OCI-LY3 (cell line): ENCODE results near the gene PTPRN.

Experiments used
- CTCF ChIP-seq: fragments of 200-600, 300-600 bp; sonication (generic); IDR thresholded peaks from 2 replicates; pipeline ENCODE4 v1.5.1; 2014; ENCODE audit warnings: antibody characterized with exemption, low read length, low read depth
- EZH2phosphoT487 ChIP-seq: fragments of 200-600 bp; shearing (Covaris generic); IDR thresholded peaks from 2 replicates; pipeline ENCODE4 v1.6.1; 2018; ENCODE audit warnings: antibody characterized with exemption, mixed run types, low read depth

DNA sequence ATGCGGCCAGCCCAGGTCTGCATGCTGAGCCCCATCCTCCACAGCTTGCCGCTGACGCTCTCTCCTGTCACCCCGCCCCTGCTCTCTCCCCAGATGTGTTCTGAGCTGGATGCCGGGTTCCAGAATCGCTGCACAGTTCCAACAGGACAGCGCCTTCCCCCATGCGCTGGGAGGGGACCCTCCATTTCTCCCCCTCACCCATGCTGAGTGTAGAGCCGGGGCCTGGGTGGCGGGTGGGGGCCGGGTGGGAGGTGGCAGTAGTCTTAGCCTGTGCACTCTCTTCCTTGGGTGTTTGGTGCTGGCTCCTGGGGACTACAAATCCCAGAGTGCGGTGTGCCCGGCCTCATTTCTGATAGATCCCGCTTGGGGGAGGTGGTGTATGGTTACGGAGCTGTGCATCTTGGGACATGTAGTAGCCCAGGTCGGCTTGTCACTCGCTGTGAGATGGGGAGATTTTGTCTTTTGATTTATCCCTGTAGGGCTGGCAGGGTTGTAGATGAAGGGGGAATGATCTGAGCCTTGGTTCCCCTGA lies 23.2 kb downstream of the PTPRN start:
- TF ChIP-seq CTCF (no peak), EZH2phosphoT487 (no peak)
